GM19043 (cell line): ENCODE results near the gene ARID4A.
A peak's percentile ranks its signal among the peaks of the same experiment; 100 is the strongest.
"Not testable (repeated sequence)": the region's sequence is repeated elsewhere in the genome, so short reads cannot be mapped to it uniquely, and the experiment has no call there.

Experiments
- ATAC-seq: cut with Tn5 transposase; IDR thresholded peaks from one replicate; pipeline ENCODE4 v1.9.1; 2021; ENCODE audit warnings: low read depth; ENCODE audit not compliant: unreplicated experiment

ARID4A gene

GRCh38 chr14:58356268-58356667, 57.9 kb downstream of the ARID4A start:
- ATAC-seq = no peak

- ATAC-seq = not testable (repeated sequence)
Observed at GRCh38 chr14:58362272-58362671, 63.9 kb downstream of the ARID4A start.

GRCh38 chr14:58362798-58363412, 64.5 kb downstream of the ARID4A start:
- ATAC-seq = no peak

- no peak for ATAC-seq
Observed at GRCh38 chr14:58364316-58364715, 66.0 kb downstream of the ARID4A start.

GRCh38 chr14:58367296-58367695, 68.9 kb downstream of the ARID4A start:
- ATAC-seq = no peak

GRCh38 chr14:58368956-58369355, 70.6 kb downstream of the ARID4A start:
- ATAC-seq = no peak

GRCh38 chr14:58376791-58377190, 78.4 kb downstream of the ARID4A start:
- no peak for ATAC-seq

GRCh38 chr14:58390830-58391229, 92.5 kb downstream of the ARID4A start:
- no peak for ATAC-seq

- ATAC-seq = no peak
Observed at GRCh38 chr14:58395562-58395811, 97.1 kb downstream of the ARID4A start.

- ATAC-seq = peak; percentile 86
Observed at GRCh38 chr14:58395812-58396788, 97.7 kb downstream of the ARID4A start, which contains the start of gene TOMM20L. TSS of gene TOMM20L (plus strand) at chr14:58395930. CDS start at chr14:58395958, 28 bp downstream.

GRCh38 chr14:58397156-58397555, 98.8 kb downstream of the ARID4A start:
- ATAC-seq = no peak

GRCh38 chr14:58398495-58398894, 100.1 kb downstream of the ARID4A start:
- no peak for ATAC-seq

GRCh38 chr14:58398895-58399294, 100.5 kb downstream of the ARID4A start:
- ATAC-seq = no peak

GRCh38 chr14:58401587-58401986, 103.2 kb downstream of the ARID4A start:
- ATAC-seq = no peak

- no peak for ATAC-seq
Observed at GRCh38 chr14:58408681-58409215, 110.4 kb downstream of the ARID4A start.

- ATAC-seq = no peak
Observed at GRCh38 chr14:58414845-58415244, 116.5 kb downstream of the ARID4A start.

- ATAC-seq = no peak
Observed at GRCh38 chr14:58415636-58416547, 117.5 kb downstream of the ARID4A start.

- not testable (repeated sequence) for ATAC-seq
Observed at GRCh38 chr14:58416934-58417333, 118.6 kb downstream of the ARID4A start.
